NB4 (cell line): ENCODE measurements around the gene DFFB.

Source experiments
- DNase-seq: peaks from one replicate; pipeline ENCODE4 v3.0.0; 2010; ENCODE audit warnings: low read depth
- H3K4me3 ChIP-seq: one replicate; pipeline ENCODE4 v1.5.1; 2011; ENCODE audit warnings: mild to moderate bottlenecking, low read depth, low read length, moderate library complexity
- MAX ChIP-seq: IDR thresholded peaks from 2 replicates; pipeline ENCODE4 v1.6.1; 2011; ENCODE audit warnings: low read depth, low read length
- MYC ChIP-seq: IDR thresholded peaks from 2 replicates; pipeline ENCODE4 v1.6.1; 2011; ENCODE audit warnings: low read depth, low read length
- POLR2A ChIP-seq: IDR thresholded peaks from 2 replicates; pipeline ENCODE4 v1.6.1; 2011; ENCODE audit warnings: mild to moderate bottlenecking; ENCODE audit not compliant: insufficient read length; ENCODE audit errors: extremely low read depth
- TF ChIP-seq, protein P1 (sequence below): IDR thresholded peaks from one replicate; pipeline ENCODE4 v1.5.1; 2012; ENCODE audit warnings: low read depth, low read length

DFFB gene

GRCh38 chr1:3825356-3825755 lies 31.9 kb upstream of the DFFB start:
- H3K4me3 ChIP-seq: no peak overlapping the region
- no peak for DNase-seq
- TF ChIP-seq MAX: no peak
- TF ChIP-seq, protein P1, sequence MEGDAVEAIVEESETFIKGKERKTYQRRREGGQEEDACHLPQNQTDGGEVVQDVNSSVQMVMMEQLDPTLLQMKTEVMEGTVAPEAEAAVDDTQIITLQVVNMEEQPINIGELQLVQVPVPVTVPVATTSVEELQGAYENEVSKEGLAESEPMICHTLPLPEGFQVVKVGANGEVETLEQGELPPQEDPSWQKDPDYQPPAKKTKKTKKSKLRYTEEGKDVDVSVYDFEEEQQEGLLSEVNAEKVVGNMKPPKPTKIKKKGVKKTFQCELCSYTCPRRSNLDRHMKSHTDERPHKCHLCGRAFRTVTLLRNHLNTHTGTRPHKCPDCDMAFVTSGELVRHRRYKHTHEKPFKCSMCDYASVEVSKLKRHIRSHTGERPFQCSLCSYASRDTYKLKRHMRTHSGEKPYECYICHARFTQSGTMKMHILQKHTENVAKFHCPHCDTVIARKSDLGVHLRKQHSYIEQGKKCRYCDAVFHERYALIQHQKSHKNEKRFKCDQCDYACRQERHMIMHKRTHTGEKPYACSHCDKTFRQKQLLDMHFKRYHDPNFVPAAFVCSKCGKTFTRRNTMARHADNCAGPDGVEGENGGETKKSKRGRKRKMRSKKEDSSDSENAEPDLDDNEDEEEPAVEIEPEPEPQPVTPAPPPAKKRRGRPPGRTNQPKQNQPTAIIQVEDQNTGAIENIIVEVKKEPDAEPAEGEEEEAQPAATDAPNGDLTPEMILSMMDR: no peak
- no peak for TF ChIP-seq MYC
- no peak for TF ChIP-seq POLR2A

DNA sequence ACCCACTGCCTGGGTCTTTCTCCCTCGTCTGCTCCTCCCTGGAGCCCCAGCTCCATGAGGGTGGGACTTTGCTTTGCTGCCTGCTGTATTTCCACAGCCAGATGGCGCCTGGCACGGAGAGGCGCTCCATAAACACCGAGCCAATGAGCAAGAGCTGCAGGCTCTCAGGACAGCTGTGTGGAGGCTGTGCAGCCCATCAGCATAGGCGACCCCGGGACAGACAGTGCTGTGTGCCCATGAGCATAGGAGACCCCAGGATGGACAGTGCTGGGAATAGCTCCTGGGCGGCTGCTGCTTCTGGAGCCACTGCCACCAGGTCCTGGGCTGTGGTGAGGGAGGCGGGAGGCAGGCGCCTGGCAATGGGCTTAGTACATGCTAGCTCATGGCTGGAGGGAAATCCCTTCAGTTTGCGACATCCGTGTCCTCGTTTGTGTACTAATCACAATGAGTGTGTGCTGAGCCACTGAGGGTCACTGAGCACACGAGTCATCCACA lies 29.4 kb upstream of the DFFB start:
- no peak for TF ChIP-seq POLR2A
- TF ChIP-seq, protein P1: no peak
- TF ChIP-seq MAX: no peak
- TF ChIP-seq MYC: no peak
- H3K4me3 ChIP-seq: no peak overlapping the region
- peak; percentile 19 for DNase-seq

DNA sequence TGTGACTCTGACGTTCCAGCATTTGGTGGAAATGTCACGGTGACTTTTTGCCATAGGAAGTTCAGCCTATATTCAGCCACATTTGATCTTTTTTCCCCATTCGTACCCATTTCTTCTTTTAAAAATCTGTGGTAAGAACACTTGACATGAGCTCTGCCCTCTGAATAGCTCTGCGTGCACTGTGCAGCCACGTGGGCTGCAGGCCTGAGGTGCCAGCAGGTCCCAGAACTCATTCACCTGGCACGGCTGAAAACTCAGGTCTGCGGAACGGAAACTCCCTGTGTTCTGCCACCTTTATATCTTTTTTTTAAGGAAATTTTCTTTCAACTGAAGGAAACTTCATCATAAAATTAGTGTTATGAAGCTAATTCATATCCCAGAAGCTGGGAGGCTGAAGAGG lies 28.9 kb upstream of the DFFB start:
- DNase-seq: no peak
- TF ChIP-seq, protein P1: no peak
- no peak for TF ChIP-seq MYC
- TF ChIP-seq POLR2A: no peak
- TF ChIP-seq MAX: no peak
- H3K4me3 ChIP-seq: no peak overlapping the region

- DNase-seq: no peak
- H3K4me3 ChIP-seq: no peak overlapping the region
- TF ChIP-seq POLR2A (no peak), MYC (no peak), MAX (no peak)
- TF ChIP-seq, protein P1: no peak
These were observed 25.6 kb upstream of the DFFB start for GRCh38 chr1:3831689-3832088.

DNA sequence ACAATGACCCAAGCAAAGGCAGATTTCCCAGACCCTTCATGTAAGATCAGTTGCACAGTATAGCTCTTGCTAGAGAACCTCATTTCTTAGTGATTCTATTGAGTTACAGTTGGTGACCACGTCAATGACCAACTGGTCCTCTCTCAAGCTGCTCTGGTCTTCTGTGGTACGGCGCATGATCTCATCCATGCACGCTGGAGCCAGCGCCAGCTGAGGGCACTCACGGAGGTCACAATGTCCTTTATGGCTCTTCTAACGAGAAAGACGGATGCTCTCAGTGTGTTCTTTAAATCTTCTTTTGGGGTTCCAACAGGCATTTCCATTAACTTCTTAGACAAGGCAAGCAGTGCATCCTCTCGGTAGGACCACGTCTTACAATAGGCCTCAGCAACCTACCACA lies 22.6 kb upstream of the DFFB start:
- no peak for DNase-seq
- H3K4me3 ChIP-seq: no peak overlapping the region
- TF ChIP-seq MAX (no peak), POLR2A (no peak), MYC (no peak)
- TF ChIP-seq, protein P1: no peak

GRCh38 chr1:3836421-3836820 lies 20.9 kb upstream of the DFFB start:
- no peak overlapping the region for H3K4me3 ChIP-seq
- no peak for DNase-seq
- TF ChIP-seq POLR2A: no peak
- TF ChIP-seq MYC: no peak
- TF ChIP-seq MAX: no peak
- TF ChIP-seq, protein P1: no peak
